NCI-H2171 treated with DMSO at 0.1 percent for 48 hours (cell line): Measurements from ENCODE around the gene RASA4.
"Not testable (repeated sequence)": the region's sequence is repeated elsewhere in the genome, so short reads cannot be mapped to it uniquely, and the experiment has no call there.

ENCODE experiments used
- DNase-seq: peaks from one replicate; lab custom pipeline; 2025; lab: John Stamatoyannopoulos, UW

RASA4 gene

GRCh38 chr7:102616507-102617125 lies at the start of gene RASA4:
Gene RASA4, minus strand, starts transcription at chr7:102616756. Its CDS starts 67 bp downstream, at chr7:102616689.
- not testable (repeated sequence) for DNase-seq

DNA sequence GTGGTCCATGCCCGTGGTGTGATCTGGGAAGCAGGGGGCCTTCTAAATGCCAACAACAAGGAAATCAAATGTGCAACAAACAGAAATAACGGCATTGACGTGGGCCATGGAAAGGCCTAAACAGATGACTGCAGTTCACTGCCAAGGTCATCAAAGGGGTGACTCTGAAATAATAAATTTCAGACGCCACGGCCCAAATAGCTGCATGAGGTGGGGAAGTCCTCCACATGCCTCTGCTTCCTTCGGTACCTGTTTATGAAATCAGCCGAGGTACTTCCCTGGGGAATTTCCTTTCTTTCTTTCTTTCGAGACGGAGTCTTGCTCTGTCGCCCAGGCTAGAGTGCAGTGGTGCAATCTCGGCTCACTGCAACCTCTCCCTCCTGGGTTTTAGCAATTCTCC lies 48.2 kb upstream of the RASA4 start:
- DNase-seq = not testable (repeated sequence)

- DNase-seq = not testable (repeated sequence)
These were observed 33.4 kb upstream of the RASA4 start, which contains the start of gene SPDYE2B for GRCh38 chr7:102649924-102650323. Gene SPDYE2B, plus strand, starts transcription at chr7:102650319. Its CDS starts 2,030 bp downstream, at chr7:102652349.

DNA sequence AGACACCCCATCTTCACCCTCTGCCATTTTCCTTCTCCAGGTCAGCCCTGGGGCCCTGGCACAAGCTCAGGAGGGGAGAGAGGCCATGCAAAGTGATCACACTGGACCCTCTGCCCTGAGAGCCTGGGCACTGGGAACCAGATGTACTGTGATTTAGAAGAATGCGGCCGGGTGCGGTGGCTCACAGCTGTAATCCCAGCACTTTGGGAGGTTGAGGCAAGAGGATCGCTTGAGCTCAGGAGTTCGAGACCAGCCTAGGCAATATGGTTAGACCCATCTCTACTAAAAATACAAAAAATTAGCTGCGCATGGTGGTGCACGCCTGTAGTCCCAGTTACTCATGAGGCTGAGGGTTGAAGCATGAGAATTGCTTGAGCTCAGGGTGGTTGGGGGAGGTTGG lies 31.3 kb upstream of the RASA4 start:
- DNase-seq = not testable (repeated sequence)

- not testable (repeated sequence) for DNase-seq
These were observed 26.8 kb upstream of the RASA4 start for GRCh38 chr7:102643404-102643803.

DNA sequence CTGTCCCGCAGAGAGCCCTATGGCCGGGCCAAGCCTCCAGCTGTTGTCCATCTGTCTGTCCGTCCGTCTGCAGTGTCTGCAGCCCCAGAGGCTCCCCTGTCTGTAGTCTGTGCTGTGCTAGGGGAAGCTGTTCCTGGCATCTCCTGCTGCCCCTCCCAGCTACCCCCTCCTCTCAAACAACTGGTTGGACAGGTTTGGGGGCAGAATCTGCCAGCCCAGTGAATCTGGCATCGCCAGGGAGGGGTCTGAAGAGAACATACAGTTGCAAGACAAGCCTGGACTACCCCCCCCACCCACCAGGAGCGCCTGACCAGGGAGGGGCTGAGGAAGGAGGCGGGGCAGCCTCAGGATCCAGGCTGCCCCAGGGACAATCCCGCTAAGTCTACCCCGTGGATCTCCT lies 26.1 kb upstream of the RASA4 start, which contains the start of gene UPK3BL1:
TSS of gene UPK3BL1 (minus strand) at position 101 of the 400 bp plus-strand sequence. CDS start at position 51, 50 bp downstream.
- DNase-seq = not testable (repeated sequence)

- not testable (repeated sequence) for DNase-seq
These were observed 22.3 kb upstream of the RASA4 start for GRCh38 chr7:102638848-102639247.

GRCh38 chr7:102636956-102637355 lies 20.4 kb upstream of the RASA4 start:
- not testable (repeated sequence) for DNase-seq

GRCh38 chr7:102635354-102635753 lies 18.8 kb upstream of the RASA4 start:
- DNase-seq = not testable (repeated sequence)

GRCh38 chr7:102634299-102634698 lies 17.7 kb upstream of the RASA4 start:
- not testable (repeated sequence) for DNase-seq

GRCh38 chr7:102630622-102631021 lies 14.1 kb upstream of the RASA4 start:
- DNase-seq = not testable (repeated sequence)

DNA sequence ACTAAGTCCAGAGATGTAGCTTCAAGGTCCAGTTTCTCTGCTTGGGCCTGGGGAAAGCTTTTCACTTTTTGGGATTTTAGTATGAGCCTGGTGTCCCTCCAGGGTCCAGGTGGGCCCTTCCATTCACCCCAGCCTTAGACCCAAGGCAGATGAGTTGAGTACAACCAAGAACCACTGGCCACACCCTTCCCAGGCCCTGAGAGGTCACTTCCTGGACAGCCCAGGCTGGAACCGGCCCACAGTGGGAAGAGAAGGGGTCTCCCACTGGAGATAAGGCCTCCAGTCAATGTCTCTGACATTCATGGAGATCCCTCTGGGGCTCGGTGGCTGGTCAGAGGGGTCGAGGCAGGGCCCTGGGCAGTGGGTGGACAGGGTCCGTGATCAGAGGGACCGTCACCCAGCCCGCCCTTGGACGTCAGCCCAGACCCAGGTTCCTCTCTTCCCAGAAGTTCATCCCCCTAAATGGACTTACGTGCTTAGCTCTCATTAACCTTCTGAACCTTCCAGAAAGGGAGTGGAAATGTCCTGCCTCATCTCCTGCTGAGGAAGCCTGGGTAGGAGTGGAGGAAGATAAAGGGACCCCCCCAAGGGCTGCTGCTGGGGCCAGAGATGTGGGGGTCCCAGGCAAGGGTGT lies 10.8 kb upstream of the RASA4 start:
- DNase-seq = not testable (repeated sequence)

- DNase-seq = not testable (repeated sequence)
These were observed 1.6 kb upstream of the RASA4 start for GRCh38 chr7:102618122-102618521.

DNA sequence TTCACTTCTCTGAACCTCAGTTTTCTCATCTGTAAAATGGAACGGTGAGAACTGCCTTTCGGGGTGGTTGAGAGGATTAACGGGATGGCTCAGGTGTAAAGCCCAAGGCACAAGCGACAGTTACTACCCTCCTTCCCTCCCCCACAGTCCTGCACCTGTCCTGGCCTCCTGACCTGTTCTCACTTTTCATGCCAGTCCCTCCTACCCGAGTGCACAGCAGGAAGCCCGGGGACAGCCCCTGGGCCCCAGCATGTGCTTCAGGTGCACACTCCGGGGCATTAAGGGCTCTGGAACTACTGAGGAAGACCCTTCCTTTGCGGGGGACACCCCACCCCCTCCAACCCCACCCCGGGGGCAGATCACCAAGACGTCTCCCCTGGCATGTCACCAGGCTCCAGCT lies 626 bp downstream of the RASA4 start:
- DNase-seq = not testable (repeated sequence)

GRCh38 chr7:102614873-102615272 lies 1.7 kb downstream of the RASA4 start:
- DNase-seq = not testable (repeated sequence)

- not testable (repeated sequence) for DNase-seq
These were observed 2.2 kb downstream of the RASA4 start for GRCh38 chr7:102614346-102614697.

DNA sequence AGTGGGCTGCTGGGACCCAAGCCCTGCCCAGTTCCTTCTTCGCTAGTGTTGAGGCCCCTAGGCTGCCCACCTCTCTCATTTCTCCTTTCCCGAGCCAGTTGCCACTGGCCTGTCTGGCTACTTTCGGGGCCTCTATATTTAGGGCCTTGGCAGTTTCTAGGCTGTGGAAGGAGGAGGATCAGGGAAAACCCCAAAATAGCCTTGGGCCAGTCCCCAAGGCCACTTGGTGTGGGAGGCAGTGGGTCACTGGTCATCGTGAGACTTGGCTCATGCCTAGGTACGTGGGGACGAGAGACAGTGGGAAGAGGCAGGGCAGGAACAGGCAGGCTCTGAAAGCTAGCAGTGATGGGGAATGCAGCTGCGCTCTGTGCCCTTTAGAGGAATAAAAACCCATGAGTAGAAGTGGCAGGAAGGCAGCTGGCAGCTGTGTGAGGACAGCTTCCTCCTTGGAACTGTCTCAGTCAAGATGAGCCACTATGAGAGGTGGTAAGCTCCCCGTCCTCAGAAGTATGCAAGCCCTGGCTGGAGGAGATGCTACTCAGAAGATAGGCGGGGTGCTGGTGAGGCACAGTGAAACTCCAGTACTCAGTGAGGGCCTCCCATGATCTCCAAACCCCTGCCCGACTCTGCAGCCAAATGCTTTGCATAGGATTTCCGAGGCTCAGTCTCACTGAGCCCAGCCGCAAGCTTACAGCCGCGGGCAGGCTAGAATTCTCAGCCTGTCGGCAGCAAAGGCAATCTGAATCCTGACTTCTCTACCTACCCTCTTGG lies 2.8 kb downstream of the RASA4 start:
- not testable (repeated sequence) for DNase-seq

- not testable (repeated sequence) for DNase-seq
These were observed 4.8 kb downstream of the RASA4 start for GRCh38 chr7:102611675-102612325.

DNA sequence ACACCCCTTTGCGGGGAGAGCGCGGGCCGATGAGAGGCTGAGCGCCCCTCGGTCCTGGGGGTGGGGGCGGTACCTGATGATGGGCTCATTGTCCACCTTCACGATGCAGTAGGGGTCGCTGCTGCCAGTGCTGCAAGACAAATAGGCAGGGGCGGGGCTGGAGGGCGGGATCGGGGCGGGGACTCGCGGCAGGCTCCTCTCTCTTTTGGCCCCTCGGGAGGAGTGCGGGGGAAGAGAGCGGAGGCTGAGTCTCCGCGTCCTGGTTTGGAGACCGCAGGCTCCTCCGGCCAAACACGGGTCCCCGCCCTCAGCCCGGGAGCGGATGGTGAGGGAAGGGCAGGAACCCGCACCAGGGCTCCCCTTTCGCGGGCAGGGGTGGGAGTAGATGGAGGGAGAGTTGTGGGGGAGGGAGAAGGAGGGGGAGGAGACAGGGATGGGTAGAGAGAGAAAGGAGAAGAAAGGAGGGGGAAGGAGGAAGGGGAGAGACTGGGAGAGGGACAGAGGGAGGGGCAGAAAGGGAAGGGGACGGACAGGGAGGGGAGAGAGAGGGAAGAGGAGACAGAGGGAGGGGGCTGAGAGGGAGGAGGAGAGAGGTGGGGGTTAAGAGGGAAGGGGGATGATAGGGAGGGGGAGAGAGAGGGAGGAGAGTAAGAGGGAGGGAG lies 5.4 kb downstream of the RASA4 start:
- DNase-seq = not testable (repeated sequence)

- not testable (repeated sequence) for DNase-seq
These were observed 6.1 kb downstream of the RASA4 start for GRCh38 chr7:102610441-102610840.

DNA sequence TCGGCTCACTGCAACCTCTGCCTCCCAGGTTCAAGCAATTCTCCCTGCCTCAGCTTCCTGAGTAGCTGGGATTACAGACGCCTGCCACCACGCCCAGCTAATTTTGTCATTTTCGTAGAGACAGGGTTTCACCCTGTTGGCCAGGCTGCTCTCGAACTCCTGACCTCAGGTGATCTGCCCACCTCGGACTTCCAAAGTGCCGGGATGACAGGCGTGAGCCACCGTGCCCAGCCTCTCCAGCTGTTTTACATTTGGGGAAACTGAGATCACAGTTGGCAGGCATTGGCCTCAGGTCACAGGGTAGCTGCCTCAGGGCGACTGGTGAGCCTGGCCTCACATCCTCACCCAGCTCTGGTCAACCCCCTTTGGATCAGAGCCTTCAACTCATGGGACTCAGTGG lies 6.8 kb downstream of the RASA4 start:
- DNase-seq = not testable (repeated sequence)
